Measurements from ENCODE around the gene AP5S1.

GRCh38 chr20:3798908-3799248, 21.5 kb upstream of the AP5S1 start:
- TF ChIP-seq CTCF (IDR thresholded peaks at IDR 0.05) (no peak), POLR2A (IDR thresholded peaks at IDR 0.05) (no peak)

All from body of pancreas (tissue), 4 donors.